ENCODE measurements around the gene GHR.

The GHR gene

DNA sequence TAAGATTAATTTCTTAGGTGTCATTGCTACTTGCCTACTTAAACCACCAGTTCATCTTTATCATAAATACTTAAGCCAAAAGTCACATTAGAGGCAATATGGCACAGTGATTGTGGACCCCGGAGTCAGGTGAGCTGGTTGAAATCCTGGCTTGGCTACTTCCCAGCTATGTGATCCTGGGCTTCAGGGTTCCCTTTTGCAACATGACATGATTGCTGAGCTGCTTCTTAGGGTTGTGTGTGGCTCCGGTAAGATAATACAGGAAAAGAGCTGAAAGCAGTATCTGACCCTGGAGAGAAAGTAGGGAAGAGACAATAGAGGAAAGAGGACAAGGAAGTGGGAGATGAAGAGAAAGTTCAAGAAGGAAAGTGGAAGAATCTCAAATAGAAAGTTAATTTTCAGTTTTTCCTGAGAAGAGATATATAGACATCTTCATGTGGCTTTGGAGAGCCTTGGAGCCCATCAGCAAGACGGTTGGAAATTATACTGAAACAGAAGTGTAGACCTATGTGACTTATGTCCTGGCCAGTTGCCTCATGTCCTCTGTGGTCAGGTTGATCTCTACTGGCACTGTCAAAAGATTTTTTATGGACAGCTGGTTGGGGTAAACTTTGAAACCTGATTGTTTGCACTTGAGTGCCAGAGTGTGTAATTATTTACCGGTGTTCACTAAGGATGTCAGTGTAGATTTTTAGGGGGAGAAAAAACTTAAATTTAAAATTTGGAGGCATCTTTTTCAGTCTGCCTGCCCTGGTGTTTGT lies 93.2 kb downstream of the GHR start:
- DNase-seq (ENCODE audit: low read depth), result no peak

DNA sequence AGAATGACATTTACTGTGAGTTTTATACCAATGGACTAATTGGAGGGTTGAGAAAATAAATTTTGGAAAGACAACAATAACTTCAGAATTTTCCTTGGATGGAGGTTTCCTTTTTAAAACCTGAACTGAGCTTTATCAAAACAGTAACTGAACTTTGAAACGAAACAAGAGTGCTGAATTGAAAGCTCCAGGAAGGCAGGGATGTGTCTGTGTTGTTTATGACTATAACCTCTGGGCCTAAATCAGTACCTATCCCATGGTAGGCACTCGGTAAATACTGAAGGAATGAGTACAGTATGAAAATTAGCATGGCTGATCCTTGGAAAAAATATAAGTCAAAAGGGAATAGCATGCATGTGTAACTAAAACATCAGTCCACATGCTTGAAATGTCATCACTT lies 93.9 kb downstream of the GHR start:
- DNase-seq (ENCODE audit: low read depth), result no peak

DNA sequence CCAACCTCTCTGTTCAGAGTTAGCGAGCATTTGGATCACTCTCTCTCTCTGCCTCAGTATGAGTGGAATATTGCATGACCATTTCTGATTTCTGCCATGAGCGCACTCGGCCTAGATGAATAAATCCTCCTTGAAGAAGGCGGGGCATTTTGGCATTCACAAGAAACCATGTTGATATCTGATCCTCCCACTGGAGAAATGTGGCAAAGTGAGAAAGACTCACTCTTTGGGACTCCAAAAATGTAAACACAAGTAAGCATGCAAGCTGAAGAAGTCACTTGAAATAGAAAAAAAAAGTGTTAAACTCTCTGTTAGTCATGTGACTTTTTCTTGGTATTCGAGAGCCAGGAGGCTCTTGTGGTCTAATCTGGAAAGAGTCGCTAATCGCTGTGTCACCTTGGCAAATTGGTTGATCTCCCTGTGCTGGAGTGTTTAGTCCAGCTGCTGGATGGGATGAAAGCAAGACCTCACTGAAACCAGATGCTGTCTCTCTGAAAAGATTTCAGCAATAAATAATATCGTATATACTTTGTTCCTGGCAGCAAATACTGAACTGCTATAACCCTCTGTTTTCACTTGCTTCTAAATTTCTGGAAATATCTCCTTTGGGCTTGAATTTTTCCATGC lies 95.5 kb downstream of the GHR start:
- no peak for DNase-seq (ENCODE audit: low read depth)

DNA sequence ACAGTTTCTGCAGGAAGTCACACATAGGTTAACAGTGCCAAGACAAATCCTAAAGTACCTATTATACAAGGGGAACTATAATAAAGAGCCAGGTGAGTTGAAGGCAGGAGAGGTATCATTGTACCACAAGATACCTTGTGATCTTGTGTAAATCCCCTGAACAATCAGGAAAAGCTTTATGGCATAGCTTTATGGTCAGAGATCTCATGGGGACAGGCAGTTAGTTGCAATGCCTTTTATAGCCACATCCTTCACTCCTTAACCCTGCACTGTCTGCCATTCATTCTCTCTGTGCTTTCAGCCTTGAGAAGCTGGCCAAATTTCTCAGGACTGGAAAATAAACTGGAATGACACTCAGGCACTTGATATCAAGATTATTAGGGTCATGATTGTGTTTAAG lies 97.0 kb downstream of the GHR start:
- DNase-seq (ENCODE audit: low read depth), result no peak

DNA sequence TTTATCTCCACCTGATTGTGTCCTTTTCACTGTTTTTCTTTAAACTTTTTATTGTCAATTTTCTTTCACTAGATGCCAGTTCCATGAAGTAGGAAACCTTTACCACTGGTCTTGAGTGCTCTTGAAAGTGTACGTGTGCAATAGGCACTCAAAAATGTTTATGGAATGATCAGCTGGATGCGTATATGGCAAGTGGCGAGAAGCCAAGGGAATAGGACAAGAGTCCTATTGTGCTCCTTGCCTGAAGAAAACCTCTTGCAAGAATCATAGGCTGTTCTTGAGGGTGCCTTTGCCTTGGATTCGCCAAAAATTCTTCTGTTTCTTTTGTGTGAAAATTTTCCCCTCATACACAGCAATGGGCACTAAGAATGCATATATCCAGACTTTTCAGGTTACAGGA lies 97.7 kb downstream of the GHR start:
- no peak for DNase-seq (ENCODE audit: low read depth)

DNA sequence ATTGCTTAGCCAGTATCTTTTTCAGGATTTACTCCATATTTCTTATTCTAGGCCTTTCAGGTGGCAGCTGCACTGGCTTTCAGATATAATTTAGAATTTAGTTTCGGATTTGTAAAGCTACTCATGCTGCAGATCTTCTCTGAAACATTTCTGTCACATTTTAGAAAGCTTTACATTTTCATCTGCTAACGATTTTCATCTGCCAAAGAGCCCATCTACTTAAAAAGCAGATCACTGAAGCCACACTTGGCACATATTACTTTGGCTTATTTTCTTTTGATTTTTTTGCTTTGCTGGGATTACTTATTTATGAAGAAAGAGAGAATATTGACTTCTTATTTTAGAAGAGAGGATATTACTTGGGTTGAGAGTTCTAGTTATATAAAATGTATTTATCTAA lies 98.2 kb downstream of the GHR start:
- DNase-seq (ENCODE audit: low read depth), result no peak

DNA sequence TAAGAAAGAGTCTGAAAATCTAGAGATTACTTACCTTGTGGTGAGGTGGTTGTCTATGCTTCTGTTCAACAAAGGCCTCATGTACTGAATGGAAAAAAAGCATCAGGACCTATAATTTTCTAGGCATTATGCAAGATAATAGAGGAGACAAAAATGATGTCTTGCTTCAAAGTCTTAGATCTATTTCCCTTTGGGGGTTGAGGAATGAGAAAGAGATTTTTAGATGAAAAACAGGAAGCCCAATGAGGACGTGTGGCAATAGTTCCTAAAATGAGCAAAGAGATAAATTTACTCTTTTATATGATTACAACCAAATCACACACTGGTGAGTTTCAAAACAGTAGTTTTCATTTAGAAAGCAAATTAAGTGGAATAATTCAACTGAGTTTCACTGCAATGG lies 99.5 kb downstream of the GHR start:
- no peak for DNase-seq (ENCODE audit: low read depth)

DNA sequence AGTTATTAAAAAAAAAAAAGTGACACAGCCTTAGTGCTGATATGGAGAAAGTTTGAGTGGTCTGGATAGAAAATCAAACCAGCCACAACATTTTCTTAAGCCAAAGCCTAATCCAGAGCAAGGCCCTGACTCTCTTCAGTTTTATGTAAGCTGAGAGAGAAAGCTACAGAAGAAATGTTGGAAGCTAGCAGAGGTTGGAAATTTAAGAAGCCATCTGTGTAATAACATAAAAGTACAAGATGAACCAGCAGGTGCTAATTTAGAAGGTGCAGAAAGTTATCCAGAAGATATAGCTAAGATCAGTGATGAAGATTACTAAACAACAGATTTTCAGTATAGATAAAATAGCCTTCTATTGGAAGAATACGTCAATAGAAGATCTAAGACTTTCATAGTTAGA lies 102.9 kb downstream of the GHR start:
- DNase-seq (ENCODE audit: low read depth), result no peak

DNA sequence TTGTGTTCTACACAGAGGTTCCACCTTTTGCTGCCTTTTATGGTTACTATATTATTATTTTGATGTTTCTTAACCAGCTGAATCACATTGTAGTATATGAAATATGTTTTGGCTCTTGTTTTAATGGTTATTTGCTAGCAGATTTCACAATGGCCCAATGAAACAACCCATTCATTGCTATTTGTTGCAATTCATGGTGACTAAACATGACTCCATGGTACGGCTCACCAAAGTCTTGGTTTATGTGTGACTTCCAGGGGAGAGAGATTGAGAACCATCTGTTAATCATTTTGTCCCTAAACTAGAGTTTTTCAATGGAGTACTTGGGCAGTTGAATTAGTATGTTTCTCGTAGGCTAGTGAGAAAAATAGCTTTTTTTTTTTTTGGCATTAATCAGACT lies 108.4 kb downstream of the GHR start:
- DNase-seq (ENCODE audit: low read depth), result peak; percentile 65

DNA sequence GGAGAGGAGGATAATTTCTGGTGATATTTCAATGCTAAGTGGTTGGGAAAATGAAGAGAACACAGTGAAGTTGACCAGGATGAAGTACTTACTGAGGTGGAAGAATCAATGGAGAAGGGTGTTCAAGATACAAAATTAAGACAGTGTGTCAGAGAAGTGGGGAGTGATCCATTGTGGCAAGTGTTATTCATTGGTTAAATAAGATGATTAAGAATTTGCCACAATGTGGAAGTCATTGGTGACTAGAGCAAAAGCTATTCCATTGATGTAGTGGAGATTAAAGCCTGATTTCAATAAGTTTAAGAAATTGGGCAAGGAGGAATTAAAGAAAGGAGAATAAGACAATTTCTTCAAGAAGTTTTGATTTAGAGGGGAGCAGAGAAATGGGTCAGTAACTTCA lies 118.9 kb downstream of the GHR start:
- DNase-seq (ENCODE audit: low read depth), result no peak

DNA sequence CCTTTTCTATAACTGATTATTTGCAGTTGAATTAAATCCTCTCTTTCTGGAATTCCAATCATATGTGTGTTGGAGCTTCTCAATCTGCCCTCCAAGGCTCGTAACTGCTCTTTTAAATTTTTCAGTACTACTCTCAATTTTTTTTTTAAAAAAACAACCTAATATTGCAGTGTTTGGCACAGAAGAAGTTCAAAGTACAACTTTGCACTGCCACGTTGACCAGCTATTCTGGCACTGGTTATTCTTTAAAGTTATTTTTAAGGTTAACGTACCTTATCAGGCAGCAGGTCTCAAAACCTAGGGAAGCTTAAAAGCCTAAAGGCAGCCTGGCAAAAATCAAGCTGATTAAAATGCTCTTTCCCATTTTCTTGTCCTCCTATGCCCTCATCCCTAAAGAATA lies 120.5 kb downstream of the GHR start:
- no peak for DNase-seq (ENCODE audit: low read depth)

DNA sequence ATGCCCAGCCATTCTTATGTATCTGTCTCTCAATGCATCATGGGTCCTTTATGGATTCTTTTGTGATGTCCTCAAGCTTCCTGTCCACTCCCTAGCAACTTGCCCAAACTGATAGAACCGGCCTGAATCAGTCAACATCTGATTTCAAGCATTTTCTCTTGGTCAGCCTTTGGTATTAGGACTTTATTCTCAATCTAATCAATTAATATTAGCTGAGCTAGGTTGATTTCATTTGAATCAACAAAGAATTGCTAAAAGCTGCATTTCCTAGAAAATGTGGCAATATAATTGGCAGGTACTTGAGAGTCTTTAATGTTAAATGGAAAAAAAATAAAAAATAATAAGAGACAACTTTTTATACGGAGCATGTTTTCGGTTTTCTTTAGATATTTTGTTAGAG lies 121.8 kb downstream of the GHR start:
- DNase-seq (ENCODE audit: low read depth), result no peak

DNA sequence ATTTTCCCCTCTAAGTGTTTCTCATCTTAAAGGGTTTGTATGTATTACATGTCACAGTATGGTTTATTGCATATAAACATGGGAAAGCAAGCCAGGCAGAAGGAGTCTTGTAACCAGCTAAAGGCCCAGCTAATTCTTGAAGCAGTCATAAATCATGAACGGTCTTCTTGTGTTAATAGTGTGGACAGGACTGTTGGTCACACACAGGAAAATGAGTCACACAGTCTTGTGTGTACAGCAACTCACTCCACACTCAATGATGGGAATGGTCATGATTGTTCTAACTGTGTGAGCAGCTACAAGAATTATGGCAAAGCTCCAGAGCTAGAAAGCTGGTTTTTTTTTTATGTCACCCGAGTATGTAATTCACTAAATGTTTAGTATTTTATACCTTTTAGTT lies 123.9 kb downstream of the GHR start:
- DNase-seq (ENCODE audit: low read depth), result no peak

DNA sequence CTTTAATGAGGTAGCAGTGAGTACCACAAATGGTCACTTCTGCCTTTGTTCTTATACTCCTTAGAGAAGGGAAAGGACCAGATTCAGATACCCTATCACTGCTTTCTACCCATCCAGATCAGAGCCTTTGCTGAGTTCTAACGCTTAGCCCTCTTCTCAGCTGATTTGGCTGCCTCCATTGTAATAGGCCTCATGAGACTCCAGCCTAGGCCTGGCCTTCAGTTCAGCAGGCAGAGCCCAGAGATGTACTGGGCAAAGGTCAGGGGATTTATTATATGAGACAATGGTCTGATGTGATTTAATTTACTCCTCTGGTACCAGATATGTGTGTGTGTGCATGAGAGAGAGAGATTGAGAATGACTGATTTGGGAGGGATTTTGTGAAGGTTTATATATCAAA lies 124.7 kb downstream of the GHR start:
- no peak for DNase-seq (ENCODE audit: low read depth)

DNA sequence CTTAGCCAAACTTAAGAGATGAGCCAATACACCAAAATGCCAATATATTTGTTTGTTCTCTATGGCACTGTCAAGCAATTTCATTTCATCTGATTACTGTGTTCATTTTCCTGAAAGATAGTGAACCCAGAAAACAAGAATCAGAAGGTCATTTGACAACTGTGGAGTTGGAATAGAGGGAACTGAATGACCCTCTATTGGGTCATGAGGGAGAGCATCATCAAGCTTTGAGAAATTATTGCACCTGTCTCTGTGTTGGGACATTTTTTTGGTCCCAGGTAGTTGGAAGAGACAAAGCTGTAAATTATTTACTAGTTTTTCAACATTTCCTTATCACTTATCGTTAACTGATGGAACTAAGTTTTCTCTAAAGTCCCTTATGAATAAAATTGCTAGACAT lies 129.4 kb downstream of the GHR start:
- DNase-seq (ENCODE audit: low read depth), result no peak

DNA sequence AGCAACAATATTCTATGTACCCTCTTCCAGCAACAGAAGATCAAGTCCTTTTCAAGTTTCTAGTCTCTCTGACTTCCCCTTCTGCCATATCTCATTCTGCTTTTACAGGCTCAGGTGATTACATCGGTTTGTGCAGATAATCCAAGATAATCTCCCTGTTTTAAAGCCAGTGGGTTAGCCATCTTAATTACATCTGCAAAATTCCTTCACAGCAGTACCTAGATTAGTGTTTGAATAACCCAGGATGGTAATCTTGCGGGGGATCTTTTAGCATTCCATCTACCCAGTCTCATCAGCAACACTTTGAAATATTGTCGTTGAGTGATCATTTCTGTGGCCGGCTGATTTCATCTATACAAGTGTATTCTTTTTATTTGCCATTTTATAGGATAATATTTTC lies 130.2 kb downstream of the GHR start:
- no peak for DNase-seq (ENCODE audit: low read depth)

DNA sequence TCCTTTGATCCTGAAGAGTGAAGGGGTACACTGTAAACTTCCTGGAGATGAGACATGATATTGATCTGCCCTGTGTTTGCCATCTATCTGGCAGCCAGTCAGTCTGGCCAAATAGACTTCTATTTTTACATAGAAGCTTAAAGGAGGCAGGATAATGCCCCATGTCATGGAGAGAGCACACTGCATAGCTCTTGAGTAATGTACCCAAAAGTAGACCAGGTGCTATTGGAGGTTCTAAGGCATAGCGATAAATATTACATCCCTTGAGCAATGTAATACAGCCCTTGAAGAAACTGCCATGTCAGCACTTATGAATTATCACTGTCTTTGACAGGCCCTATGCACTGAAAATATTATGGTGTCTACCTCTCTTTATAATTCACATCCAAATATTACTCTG lies 131.8 kb downstream of the GHR start:
- DNase-seq (ENCODE audit: low read depth), result no peak

DNA sequence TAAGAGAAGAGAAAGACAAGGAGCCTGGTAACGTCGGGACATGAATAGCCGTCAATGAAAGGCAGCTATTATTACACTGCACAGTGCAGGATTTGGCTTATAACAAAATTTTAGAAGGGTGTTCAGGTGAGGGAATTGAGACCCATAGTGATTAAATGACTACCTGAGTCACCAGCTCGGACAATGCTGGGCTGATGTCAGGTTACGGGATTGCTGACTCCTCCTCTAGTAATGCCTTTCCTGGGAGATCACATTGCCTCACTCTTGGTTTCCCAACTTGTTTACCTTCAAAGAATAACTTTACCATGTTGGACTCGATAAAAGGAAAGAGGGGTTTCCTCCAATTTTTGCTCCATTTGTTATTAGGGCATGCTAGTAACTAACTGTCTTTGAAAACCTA lies 132.6 kb downstream of the GHR start:
- DNase-seq (ENCODE audit: low read depth), result no peak

DNA sequence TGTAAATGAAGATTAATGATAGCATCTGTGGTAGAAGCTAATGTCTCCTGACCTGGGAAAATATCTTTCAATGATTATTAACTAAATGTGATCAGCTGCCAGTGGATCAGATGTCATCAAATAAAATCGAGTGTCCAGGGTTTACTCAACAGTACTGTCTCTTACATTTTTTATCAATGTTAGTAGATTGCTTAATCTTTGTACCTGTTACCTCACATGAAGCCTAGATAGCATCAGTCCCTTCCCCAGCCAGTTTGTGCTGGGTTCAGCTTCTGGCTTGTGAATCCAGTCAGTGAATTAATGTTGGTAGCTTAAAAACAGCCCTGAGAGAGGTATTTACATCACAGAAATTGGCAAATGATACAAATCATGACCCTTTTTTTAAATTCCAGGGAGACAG lies 134.4 kb downstream of the GHR start:
- DNase-seq (ENCODE audit: low read depth), result no peak

DNA sequence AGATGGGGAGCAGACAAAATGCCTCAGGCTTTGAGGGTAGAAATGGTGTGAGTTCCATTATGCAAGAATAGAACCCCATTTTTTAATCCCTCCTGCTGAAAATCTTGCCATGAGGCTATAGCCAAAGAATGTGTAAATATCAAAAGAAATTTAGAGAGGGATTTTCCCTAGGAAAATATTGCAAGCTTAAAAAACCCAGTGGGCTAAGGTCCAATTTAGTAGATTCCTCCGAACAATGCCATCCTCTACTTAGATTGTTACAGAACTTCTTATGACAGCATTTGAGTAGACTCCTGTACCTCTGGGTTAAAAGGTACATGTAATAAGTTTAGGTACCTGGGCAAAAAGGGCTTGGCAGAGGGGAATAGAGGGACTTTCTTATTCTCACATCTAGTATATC lies 138.4 kb downstream of the GHR start:
- DNase-seq (ENCODE audit: low read depth), result no peak

DNA sequence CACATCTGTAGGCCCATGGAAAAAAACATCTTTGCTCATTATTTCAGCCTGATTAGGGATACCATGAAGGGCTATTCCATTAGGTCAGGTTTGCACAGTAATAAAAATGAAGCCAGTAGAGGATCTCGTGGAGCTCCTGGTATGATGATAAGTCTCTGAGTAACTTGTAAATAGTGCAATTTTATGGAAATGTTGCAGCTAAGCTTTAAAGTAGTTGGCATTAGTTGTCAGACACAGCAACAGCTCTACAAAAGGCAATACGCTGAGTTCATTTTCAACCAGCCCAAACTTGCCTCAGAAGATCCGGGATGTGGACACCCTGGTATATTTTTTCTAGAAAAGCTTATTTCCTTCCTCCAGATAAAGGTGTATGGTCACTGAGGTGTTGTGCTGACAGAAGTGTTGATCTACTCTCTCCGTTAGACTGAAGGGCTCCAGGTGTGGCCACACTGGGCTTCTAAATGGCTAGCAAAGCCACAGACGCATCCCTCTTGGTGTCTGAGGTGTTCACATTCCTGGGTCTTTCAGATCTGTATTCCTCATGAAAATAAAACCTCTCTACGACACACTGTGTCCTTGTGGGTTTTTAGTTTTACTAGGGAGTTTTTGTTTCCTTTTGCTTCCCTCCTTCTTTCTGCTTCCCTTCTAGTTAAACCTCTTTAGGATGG lies 141.6 kb downstream of the GHR start:
- DNase-seq (ENCODE audit: low read depth), result no peak

DNA sequence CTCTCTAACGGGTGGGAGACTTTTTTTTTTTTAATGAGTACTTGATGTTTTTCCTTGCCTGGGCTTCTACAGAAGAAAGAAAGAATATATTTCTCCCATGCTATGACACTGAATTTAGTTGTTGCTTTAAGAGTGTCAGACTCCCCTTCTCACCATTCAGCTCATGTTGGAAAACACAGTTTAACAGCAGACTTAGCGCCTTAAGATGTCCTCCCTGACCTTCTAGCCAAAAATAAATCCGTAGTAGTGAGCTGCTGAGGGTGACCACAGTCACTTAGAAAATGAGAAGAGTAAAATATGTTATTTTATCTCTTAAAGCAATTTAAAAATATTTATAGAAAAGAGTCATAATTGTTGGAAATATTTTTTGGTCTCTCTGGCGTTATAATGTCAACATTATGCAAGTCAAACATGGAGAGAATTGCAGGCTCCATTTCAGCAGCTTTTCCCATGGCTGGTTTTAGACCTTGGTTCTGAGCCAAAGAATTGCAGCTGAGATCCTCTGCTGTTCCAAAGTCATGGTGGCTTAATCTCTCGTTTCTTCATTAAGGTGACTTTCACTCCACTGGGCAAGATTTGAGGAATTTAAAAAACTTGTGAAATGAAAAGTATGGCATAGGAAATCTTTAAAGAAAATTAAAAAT lies 143.5 kb downstream of the GHR start:
- DNase-seq (ENCODE audit: low read depth), result no peak

DNA sequence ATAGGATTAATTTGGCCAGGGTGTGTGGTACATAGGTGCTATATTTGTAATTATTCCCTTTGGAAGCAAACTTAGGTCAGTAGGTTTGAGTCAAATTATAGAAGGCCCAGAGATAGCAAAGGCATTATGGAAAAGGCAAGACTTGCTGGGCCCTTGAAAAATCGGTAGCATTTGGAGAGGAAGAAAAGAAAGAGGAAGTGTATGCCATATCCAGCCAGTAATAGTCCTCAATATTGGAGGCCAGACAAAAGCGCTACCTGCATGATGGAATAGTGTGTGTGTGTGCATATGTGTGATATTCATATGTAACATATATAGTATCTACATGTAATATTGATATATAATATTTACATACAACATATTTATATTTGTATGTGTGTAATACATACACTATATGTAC lies 146.1 kb downstream of the GHR start:
- no peak for DNase-seq (ENCODE audit: low read depth)

All from HS-5 (cell line).